ENCODE results near the gene TSPAN9. TPM values are rescaled to one million over a fixed set of nuclear protein-coding genes. Genes with fewer than 3 reads are reported as not detected.

The TSPAN9 gene
- total RNA-seq, 1 donor from 2014 or later, result 22.4 TPM

Small RNAs within 50 kb of the gene (small RNA-seq; reads per million reads assigned to genes)
- gene AC005912.1 (4.1 reads per million, percentile 91 among the genes with 10 or more reads in this experiment), gene RF00017 (not detected)

Other genes starting within 250 kb of the TSPAN9 start
- gene NRIP2, start 242.3 kb upstream of the TSPAN9 start, total RNA-seq, result not detected
- gene TEX52, start 220.3 kb upstream of the TSPAN9 start, total RNA-seq, result not detected
- gene FOXM1, start 200.2 kb upstream of the TSPAN9 start, total RNA-seq, result 0.82 TPM
- 49.7 TPM for gene RHNO1, start 200.2 kb upstream of the TSPAN9 start, total RNA-seq
- 6.9 TPM for gene TULP3, start 186.5 kb upstream of the TSPAN9 start, total RNA-seq
- gene TEAD4, start 118.0 kb upstream of the TSPAN9 start, total RNA-seq, result 0.41 TPM